Vagina (tissue), 2 donors: ENCODE measurements around the gene APOL4. TPM values are rescaled to one million over a fixed set of nuclear protein-coding genes. Genes with fewer than 3 reads are reported as not detected.

Experiments
- DNase-seq, 2 donors: peaks; one replicate each; pipeline ENCODE4 v3.0.0-alpha.2; 2017; ENCODE audit errors: extremely low spot score in 2 of 2
- H3K27ac ChIP-seq: fragments of 200-600 bp; sonication (generic); one replicate; pipeline ENCODE4 v1.5.1; 2019
- H3K27me3 ChIP-seq: fragments of 200-600 bp; sonication (generic); one replicate; pipeline ENCODE4 v1.5.1; 2019
- H3K36me3 ChIP-seq, 2 donors: fragments of 200-600 bp; sonication (generic); one replicate each; pipeline ENCODE4 v1.5.1; 2017 to 2019
- H3K4me1 ChIP-seq: fragments of 200-600 bp; sonication (generic); one replicate; pipeline ENCODE4 v1.5.1; 2019
- H3K4me3 ChIP-seq, 2 donors: fragments of 200-600 bp; sonication (generic); 1 replicate in 1 of 2; 2 replicates in 1 of 2; pipeline ENCODE4 v1.5.1; 2016 to 2019
- H3K9me3 ChIP-seq: fragments of 200-600 bp; sonication (generic); one replicate; pipeline ENCODE4 v1.5.1; 2019
- CTCF ChIP-seq, 3 experiments: fragments of 450-650 bp in 2 of 3; fragments of 200-600 bp in 1 of 3; sonication (generic) in 1 of 3; IDR thresholded peaks; one replicate each; pipeline ENCODE4 v1.5.1; 2017 to 2019; ENCODE audit warnings: antibody characterized with exemption in 3 of 3, mild to moderate bottlenecking in 2 of 3, moderate library complexity in 2 of 3
- POLR2A ChIP-seq, 2 donors: fragments of 450-650 bp; IDR thresholded peaks; one replicate each; pipeline ENCODE4 v1.6.1; 2017; ENCODE audit warnings: antibody characterized with exemption in 2 of 2, mild to moderate bottlenecking in 2 of 2, moderate library complexity in 2 of 2
- POLR2AphosphoS5 ChIP-seq, 2 donors: sonication (generic); formaldehyde crosslinking; IDR thresholded peaks; one replicate each; pipeline ENCODE4 v1.9.0; 2017; ENCODE audit warnings: antibody characterized with exemption in 2 of 2, mild to moderate bottlenecking in 2 of 2, low read depth in 1 of 2; ENCODE audit not compliant: insufficient read depth in 1 of 2
- intact Hi-C: fragments of 100-400 bp; cut with DNase I; formaldehyde crosslinking; loops from one replicate; pipeline ENCODE4 v1.15.1; 2023
- total RNA-seq: library from RNA; depleted of rRNA; stranded (reverse); fragments of >200 nt; gene quantifications from one replicate; pipeline ENCODE4 v1.2.3, GENCODE V29; 2016

Gene APOL4
- total RNA-seq, 1 donor from 2014 or later, result 4.2 TPM

- no peak for TF ChIP-seq CTCF (IDR thresholded peaks at IDR 0.05)
- TF ChIP-seq POLR2A (IDR thresholded peaks at IDR 0.05), result no peak
- no peak for TF ChIP-seq POLR2AphosphoS5 (IDR thresholded peaks at IDR 0.05; ENCODE audit: insufficient read depth in 1 of 2, low read depth in 1 of 2)
- intact Hi-C loops, result no loop called here
Measured at GRCh38 chr22:36166518-36167220, 34.9 kb downstream of the APOL4 start.

GRCh38 chr22:36166086-36166485 lies 35.5 kb downstream of the APOL4 start:
- Histone ChIP-seq H3K27me3 (no peaks in the 10 kb centered on the region), H3K27ac (no peak overlapping the region), H3K4me1 (peaks cover 5% of the 10 kb centered on the region), H3K9me3 (no peaks in the 10 kb centered on the region), H3K4me3 (no peak overlapping the region), H3K36me3 (no peaks in the 10 kb centered on the region)
- no peak for DNase-seq
- TF ChIP-seq POLR2AphosphoS5 (IDR thresholded peaks at IDR 0.05; ENCODE audit: insufficient read depth in 1 of 2, low read depth in 1 of 2) (no peak), CTCF (IDR thresholded peaks at IDR 0.05) (no peak), POLR2A (IDR thresholded peaks at IDR 0.05) (no peak)
- intact Hi-C loops, result no loop called here

More at GRCh38 chr22:36166518-36167220, 34.9 kb downstream of the APOL4 start:
- Histone ChIP-seq H3K36me3 (no peaks in the 10 kb centered on the region), H3K9me3 (no peaks in the 10 kb centered on the region), H3K27ac (no peak overlapping the region), H3K4me1 (no peaks in the 10 kb centered on the region), H3K4me3 (no peak overlapping the region), H3K27me3 (no peaks in the 10 kb centered on the region)
- no peak for DNase-seq

GRCh38 chr22:36165141-36165540 lies 36.5 kb downstream of the APOL4 start:
- no peak overlapping the region for H3K27ac ChIP-seq
- no peak overlapping the region for H3K4me3 ChIP-seq
- H3K9me3 ChIP-seq, result no peaks in the 10 kb centered on the region
- H3K27me3 ChIP-seq, result no peaks in the 10 kb centered on the region
- H3K36me3 ChIP-seq, result no peaks in the 10 kb centered on the region
- no peak for TF ChIP-seq CTCF (IDR thresholded peaks at IDR 0.05)
- TF ChIP-seq POLR2A (IDR thresholded peaks at IDR 0.05), result no peak
- no peak for TF ChIP-seq POLR2AphosphoS5 (IDR thresholded peaks at IDR 0.05; ENCODE audit: insufficient read depth in 1 of 2, low read depth in 1 of 2)
- intact Hi-C loops, result no loop called here
- peaks cover 14% of the 10 kb centered on the region for H3K4me1 ChIP-seq
- no peak for DNase-seq

- TF ChIP-seq CTCF (IDR thresholded peaks at IDR 0.05) (no peak), POLR2A (IDR thresholded peaks at IDR 0.05) (no peak), POLR2AphosphoS5 (IDR thresholded peaks at IDR 0.05; ENCODE audit: insufficient read depth in 1 of 2, low read depth in 1 of 2) (no peak)
- Histone ChIP-seq H3K27ac (no peak overlapping the region), H3K27me3 (no peaks in the 10 kb centered on the region), H3K4me3 (no peak overlapping the region), H3K36me3 (no peaks in the 10 kb centered on the region), H3K4me1 (peaks cover 19% of the 10 kb centered on the region), H3K9me3 (no peaks in the 10 kb centered on the region)
- DNase-seq, result no peak
- intact Hi-C loops, result no loop called here
Measured at GRCh38 chr22:36164621-36165020, 37.0 kb downstream of the APOL4 start.

GRCh38 chr22:36163497-36163896 lies 38.1 kb downstream of the APOL4 start:
- H3K4me3 ChIP-seq, result no peak overlapping the region
- H3K4me1 ChIP-seq, result peaks cover 31% of the 10 kb centered on the region
- intact Hi-C loops, result no loop called here
- H3K27me3 ChIP-seq, result no peaks in the 10 kb centered on the region
- DNase-seq, result no peak
- no peak overlapping the region for H3K27ac ChIP-seq
- H3K9me3 ChIP-seq, result no peaks in the 10 kb centered on the region
- TF ChIP-seq POLR2A (IDR thresholded peaks at IDR 0.05) (no peak), CTCF (IDR thresholded peaks at IDR 0.05) (no peak), POLR2AphosphoS5 (IDR thresholded peaks at IDR 0.05; ENCODE audit: insufficient read depth in 1 of 2, low read depth in 1 of 2) (no peak)
- H3K36me3 ChIP-seq, result no peaks in the 10 kb centered on the region
